ENCODE results near the gene SUSD3.
"Not testable (repeated sequence)": the region's sequence is repeated elsewhere in the genome, so short reads cannot be mapped to it uniquely, and the experiment has no call there.

Gene SUSD3

DNA sequence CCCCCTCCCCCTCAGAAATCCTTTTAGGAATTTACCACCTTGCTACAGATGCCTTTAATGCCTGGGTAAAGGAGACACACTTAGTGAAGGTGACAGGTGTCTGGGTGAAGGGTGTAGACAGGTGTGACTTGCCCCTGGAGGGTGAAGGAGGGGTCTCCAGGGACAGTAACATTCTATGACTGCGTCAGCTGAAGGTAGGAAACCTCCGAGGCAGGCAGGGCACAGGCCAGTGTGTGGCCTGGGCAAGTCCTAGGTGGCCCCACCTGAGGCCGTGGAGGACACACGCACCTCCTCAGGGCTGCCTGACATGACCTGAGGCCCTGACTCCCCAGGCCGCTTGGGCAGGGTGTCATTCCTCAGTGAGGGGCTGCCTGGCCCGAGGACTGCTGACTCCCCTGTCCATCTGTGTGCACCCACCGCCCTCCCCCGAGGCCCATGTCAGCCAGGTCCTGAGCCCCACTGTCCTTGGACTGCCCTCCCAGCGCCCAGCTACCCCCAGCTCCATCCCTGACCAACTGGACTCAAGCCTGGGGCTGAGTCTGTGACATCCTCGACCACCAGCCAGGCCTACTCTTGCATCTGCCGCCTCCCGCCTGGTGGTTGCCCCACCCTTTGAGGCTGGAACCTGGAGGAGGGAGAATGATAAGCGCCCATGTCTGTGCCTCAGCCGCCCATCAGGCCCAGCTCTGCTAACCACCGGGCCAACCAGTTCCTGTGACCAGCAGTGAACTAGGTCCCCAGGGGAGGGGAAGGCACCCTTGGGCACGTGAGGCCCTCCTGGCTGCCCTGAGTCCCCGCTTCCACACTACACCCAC, 55.9 kb downstream of the SUSD3 start:
- no peak for DNase-seq

DNA sequence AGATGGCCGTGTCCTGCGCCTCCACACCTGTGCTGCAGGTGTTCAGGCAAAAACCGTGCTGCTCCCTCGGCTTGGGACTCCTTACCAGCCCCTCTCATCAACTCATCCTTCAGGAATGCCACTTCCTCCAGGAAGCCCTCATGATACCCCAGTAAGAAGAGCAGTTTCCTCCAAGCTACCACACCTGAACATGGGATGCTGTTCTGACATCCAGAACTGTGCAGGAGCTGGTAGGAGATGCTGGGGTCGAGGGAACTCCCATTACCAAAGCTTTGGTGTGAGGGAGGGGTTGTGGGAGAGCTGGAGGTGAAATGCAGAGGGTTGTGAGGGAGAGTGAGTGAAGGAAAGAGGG, 56.5 kb downstream of the SUSD3 start:
- DNase-seq: no peak

DNA sequence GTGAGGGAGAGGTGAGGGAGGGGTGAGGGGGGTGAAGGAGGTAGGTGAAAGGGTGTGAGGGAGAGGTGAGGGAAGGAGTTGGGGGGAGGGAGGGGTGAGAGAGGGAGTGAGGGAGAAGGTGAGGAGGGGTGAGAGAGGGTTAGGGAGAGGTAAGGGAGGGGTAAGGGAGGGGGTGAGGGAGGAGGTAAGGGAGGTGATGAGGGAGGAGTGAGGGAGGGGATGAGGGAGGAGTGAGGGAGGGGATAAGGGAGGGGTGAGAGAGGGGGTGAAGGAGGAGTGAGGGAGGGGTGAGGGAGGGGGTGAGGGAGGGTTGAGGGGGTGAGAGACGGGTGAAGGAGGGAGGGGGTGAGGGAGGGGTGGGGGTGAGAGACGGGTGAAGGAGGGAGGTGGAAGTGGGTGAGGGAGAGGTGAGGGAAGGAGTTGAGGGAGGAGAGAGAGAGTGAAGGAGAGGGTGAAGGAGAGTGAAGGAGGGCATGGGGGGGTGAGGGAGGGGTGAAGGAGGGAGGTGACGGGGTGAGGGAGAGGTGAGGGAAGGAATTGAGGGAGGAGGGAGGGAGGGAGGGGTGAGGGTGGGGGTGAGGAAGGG, 57.1 kb downstream of the SUSD3 start:
- no peak for DNase-seq

DNA sequence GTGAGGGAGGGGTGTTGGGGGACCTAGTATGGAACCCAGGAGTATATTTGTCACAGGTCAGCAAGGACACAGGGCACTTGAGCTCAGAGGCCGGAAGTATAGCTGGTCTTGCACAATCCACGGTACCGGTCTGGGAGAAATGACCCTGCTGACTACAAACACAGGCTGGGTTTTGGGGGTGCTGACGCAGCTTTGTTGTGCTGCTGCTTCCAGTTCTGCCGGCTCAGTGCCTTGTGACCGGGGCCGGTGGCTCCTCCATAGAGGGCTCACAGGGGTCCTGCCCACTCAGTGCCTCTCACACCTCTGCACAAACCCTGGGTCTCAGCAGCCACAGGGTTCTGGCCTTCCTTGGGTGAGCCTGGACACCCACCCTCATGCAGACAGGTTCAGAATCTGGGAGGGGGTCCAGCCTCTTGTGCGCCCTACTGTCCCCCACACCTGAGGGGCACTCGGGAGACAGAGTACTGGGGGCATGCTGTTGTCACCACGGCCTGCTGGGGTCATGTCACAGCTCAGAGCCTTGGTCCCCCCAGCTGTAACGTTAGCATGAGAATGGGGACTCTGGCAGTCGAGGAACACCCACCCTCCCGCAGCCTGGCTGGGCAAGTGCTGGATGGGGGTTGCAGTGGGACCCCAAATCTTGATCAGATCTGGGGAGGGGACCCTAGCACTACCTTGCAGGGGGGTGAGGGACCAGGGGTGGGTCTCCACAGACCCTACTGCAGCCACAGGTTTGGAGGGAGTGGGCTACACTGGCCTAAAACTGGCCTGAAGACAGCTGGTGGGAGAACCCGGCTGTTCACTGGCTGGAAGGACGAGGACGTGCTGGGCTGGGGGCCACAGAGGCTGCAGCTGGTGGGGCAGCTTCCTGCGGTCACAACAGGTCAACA, 57.8 kb downstream of the SUSD3 start:
- no peak for DNase-seq

DNA sequence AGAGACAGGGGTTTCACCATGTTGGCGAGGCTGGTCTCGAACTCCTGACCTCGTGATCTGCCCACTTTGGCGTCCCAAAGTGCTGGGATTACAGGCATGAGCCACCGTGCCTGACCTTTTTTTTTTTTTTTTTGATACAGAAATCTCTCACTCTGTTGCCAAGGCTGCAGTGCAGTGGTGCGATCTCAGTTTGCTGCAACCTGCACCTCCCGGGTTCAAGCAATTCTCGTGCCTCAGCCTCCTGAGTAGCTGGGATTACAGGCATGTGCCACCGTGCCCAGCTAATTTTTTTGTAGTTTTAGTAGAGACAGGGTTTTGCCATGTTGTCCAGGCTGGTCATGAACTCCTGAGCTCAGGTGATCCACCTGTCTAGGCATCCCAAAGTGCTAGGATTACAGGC, 59.0 kb downstream of the SUSD3 start:
- DNase-seq: not testable (repeated sequence)

DNA sequence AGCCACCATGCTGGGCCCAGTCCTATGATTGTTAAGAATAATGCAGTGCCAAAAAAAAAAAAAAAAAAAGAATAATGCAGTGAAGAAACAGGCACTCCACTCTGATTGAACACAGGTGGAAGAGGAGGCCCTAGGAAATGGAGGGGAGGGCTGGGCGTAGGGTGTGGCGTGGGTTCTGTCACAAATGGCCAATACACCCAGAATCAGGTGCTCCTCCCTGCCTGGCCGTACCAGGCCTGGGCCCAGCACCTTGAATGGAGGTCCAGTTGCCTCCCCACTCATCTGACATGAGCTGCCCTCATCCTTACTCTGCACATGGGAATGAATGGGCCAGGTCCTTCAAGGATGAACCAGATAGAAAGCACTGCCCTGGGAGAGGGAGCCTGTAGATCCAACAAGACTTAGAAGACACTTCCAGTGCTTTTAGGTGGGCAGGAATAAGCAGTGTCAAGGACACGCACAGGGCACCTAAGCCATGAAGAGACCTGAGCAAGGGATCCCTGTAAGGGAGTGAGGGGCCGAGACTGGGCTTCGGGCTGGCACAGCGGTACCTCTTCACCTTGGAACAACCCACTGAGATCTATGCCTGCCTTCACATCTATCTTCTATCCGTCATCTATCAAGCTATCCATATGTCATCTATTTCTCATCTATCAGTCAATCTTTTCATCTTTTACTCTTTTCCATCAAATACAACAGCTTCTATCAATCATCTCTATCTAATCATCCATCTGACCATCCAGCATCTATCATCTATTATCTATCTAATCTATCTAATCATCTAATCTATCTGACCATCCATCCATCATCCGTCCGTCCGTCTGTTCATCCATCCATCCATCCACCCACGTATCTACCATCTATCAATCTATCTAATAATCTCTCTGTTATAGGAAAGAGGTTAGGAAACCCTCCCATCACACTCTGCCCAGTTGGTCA, 59.7 kb downstream of the SUSD3 start:
- DNase-seq: no peak

DNA sequence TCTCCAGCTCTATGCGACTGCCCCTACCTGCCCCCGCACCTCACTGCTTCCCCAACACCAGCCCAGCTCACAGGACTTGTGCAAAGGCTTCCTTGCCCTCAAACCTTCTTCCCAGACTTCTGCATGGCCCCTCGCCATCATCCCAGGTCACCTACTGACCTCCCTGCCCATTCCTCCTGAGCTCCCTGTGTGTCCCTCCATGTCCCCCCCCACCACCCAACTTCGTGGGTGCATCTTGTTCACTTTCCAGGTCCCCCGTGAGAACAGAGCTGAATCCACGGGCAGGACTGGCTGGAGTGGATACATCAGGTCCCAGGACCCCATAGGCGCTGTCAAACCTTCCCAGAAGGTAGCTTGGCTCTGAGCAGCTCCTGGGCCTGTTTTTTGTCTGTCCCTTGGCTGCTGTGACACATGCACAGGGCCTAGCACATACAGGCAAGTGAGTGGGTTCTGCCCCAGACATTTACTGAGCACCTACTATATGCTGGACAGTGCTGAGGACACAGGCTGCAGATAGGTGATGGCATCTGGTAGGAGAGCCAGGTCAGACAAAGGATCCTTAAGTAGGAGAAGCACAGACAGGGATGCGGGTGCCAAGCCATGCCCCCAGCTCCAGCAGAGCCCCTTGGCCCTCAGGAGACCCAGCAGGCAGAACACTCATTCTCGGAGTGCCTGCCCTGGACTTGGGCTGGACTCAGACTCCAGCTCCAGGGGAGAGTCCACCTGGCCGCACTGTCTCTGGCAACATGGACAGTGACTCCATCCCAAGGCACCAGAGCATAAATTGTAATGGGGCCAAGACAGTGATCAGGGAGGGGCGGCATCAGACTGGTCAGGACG, 60.6 kb downstream of the SUSD3 start:
- DNase-seq: no peak

DNA sequence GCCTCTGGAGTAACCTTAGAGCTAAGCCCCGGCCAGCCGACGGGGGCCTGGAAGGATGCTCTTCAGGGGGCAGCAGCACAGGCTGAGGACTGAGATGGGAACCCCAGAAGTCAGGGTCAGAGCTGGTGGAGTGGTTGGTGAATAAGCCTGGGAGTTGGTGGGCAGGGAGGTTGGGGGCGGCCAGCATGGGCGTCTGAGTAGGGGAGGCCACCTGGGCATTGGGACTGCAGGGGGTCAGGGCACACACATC, 61.1 kb downstream of the SUSD3 start:
- no peak for DNase-seq

DNA sequence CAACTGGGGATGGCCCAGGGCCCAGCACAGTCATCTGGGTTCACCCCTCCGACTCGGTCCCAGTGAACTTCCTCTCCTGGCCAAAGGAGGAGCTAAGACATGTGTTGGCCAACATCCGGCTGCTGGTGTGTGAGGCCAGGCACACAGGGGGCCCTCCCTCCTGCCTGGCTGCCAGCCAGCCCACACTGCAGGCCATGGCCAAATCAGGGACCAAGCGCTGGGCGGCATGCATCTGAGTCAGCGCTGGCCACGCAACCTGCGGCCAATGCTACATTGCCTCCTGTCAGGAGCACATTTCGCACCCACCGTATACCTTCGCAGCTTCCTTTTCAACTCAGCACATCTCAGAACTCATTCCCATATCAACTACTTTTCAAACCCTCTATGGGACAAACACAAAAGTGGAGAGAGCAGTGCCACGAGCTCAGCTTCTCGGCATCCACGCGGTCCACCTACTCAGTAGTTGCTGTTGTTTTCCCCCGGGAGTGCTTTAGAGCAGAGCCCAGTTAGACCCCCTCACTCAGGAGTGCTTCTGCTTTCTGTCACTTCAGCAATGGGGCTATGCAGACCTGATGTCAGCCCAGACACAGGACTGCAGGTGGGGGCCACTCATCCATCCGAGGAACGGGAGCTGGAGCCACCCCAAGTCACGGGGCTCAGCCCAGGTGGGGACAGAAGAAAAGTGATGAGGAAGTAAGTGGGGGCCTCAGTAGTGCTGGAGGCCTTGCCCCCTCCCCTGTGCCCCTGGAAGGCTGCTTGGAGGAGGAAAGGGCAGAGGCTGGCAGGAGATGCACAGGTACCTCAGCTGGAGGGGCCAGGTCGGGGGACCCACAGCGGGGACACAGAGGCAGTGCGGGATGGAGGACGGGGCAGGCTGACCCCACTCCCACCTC, 61.7 kb downstream of the SUSD3 start:
- peak; percentile 56 for DNase-seq

DNA sequence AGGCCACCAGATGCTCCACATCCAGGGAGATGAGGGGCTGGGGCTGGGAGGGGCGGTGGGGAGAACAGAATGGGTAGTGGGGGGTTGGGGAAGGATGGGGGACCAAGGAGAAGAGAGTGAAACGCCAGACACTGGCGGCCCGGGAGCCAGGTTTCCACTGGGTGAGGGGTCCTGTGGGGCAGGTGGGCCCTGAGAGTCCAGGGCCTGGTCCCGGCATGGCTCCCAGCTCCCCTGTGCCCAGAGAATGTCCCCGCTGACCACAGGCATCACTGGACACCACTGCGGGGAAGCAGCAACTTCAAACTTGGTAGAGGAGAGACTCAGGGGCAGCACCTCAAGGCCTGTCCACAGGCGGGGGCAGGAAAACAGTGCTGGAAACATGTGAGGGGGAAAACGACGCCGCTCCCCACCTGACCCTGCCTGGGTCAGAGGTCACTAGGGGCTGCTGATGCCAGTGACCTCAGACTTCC, 62.4 kb downstream of the SUSD3 start:
- no peak for DNase-seq

DNA sequence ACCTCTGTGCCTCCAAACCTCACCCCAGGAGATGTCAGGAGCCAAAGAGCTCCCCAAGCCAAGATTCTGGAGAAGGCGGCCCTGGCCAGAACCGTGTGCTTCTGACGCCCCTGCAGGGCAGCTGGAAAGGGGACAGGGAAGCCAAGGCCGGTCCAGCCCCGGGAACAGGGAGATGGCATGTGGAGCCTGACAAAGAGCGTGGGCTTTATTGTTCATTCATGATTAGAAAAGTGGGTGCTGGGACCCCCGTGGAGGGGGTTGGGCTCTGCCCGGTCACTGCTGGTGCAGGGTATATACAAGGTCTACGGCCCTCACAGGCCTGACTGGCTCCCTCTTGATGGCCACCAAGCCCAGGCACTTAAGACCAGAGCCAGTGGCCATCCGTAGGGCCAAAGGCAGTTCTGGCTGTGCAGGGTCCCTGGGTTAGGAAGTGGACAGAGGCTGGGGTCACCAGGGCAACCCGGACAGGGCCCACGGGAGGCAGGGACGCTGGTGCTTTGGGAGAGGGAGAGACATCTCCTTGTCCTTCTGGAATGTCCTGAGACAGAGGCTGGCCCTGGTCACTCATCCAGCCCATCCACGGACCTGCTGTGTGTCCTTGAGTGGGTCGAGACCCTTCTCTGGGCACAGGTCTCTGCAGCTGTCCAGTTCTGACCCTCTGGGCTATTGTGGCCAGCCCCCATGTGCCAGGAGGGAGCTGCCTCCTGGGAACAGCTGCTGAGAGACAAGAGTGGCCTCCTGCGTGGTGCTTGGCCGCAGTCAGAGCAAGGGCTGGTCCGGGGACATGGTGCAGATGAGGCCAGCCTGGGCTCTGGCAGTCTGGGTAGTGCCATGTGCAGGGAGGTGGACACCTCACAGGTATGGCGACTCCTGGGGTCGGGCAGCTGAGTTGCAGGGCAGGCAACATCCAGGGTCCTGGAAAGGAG, 63.1 kb downstream of the SUSD3 start:
- no peak for DNase-seq

DNA sequence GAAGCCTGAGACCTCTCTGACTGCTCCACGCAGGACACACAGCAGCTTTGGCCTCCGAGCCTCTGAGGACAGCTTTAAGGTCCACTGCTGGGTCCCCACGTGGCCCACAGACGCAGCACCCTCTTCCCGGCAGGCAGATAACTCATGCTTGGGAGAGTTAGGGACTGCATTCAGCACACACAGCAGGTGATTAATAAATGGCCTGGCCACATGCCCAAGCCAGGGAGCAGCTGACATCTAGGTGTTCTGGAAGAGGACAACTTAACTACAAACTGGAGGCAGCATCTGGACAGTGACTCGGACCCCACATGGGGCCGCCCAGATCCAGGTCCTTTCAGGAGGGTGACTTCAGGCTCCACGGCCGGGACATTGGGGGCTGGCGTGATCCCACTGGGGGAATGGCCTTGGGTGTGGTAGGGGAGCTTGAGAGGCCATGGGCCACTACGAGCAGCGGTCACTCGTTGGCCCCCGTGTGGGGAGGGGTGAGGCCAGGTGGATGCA, 64.3 kb downstream of the SUSD3 start:
- no peak for DNase-seq

DNA sequence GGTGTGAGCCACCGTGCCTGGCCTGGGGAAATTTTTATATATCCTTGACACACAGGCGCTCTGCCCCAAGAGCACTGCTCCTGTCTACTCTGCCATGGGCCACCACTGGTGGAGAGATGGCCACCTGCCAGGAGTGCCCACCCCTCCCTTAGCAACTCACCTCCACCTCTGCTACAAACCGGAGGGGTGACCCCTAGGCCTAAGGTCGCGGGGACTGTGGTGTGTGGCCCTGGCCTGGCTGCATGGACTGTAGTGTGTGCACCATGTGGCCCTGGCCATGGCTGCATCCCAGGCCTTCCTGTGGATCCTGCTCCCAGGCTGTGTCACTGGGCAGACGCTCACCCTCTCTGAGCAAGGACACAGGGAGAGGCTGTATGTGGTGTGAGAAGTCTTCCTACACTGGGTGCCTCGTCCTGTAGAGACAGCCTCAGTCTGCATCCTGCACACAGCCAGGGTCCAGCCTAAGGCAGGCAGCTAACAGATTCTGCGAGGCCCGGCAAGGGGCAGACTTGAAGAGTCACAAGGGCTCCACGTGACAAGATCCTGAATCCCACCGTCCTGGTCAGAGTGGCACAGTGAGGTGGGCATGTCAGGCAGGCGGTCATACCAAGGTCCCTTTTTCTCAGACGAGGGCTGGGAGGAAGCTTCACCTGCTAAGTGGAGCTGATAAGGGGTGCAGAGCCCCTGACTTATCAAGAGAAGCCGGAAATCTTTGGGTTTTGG, 65.2 kb downstream of the SUSD3 start:
- no peak for DNase-seq

DNA sequence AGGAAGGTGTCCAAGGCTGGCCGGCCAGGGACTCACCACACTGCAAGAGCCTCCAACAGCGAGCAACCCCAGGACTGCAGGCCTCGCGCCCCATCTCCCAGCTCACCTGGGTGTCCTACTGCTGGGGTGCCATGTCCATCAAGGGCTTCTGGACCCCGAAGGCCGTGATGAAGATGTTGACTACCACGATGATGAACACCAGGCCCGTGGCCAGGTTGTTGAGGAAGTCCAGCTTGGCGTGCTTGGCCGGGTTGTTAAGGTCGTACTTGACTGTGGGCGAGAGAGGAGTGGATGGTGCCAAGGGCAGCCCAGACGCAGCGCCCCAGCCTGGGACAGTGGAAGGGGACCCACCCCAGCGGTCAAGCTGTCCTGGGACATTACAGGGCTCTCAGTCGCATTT, 66.3 kb downstream of the SUSD3 start:
- no peak for DNase-seq

DNA sequence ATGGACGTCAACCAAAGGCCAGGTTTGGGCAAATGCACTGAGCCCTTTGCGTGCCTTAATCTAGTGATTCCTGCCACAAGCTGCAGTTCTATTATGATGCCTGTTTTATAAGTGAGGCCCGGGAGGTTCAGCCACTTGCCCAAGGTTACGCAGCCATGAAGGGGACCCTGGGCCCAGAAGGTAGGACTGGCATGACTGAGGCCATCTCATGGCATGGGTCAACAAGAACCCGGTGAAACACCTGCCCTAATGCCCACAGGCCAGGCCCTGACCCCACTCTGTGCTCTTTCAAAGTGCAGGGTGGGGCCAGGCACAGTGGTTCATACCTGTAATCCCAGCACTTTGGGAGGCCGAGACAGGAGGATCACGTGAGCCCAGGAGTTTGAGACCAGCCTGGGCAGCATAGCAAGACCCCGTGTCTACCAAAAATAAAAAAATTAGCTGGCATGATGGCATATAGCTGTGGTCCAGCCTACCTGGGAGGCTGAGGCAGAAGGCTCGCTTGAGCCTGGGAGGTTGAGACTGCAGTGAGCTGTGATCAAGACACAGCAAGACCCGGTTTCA, 66.9 kb downstream of the SUSD3 start:
- no peak for DNase-seq

DNA sequence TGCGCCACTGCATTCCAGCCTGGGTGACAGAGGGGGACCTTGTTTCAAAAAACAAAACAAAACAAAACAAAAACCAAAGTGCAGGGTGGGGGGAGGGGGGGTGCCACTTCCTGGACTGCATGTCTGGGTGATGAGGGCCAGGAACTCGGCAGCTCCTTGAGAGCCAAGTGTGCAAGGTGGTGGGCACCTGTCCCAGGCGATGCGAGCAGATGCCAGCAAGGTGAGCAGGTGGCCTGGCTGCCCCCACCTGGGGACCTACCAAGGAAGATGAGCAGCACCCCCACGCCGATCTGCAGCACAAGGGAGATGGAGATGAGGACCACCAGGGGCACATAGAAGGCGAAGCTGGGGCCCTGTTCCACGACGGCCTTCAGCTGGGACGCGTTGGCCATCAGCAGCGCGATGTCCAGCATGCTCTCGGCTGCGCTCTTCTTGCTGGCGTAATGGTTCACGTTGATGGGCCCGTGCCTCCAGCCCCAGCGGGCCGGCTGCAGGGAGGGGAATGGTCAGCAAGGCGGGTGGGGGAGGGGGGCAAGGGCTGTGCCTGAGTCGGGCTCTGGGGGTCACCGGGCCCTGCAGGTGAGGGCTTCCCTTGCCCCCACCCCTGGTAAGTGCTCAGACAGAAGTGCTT, 67.8 kb downstream of the SUSD3 start:
- no peak for DNase-seq

DNA sequence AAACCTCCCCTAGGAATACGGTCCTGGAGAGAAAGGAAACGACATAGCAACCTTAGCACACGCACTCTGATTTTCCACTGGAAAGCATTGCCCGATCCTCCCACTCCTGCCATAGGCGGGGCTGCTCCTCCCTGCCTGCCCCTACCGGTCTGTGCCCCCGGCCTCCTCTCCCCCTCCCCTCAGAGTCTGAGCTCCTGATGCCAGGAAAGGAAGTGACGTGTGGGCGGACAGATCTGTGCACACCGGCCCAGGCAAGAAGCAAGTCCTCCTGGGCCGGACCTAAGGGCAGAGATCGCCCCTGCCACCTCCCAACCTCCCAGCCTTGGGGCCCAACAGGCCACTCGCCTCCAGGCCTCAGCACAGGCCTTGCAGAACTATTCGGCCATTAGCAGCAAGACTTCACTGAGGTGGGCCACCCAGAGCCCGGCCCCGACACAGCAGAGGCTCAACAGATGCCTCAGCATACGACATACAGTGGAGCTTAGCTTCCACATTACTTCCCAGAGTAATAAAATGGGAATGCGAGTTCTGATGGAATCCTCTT, 68.4 kb downstream of the SUSD3 start:
- no peak for DNase-seq

Measured in SIG-M5 (cell line).